Spleen (tissue), 11 donors: ENCODE results near the gene TMEM183A. TPM values are rescaled to one million over a fixed set of nuclear protein-coding genes. Genes with fewer than 3 reads are reported as not detected.

Experiments
- DNase-seq: peaks from one replicate; pipeline ENCODE4 v3.0.0-alpha.2; 2020
- H3K27ac ChIP-seq, 8 donors: fragments of 200-600 bp; sonication (generic) in 7 of 8; 1 replicate in 4 of 8; 2 replicates in 4 of 8; pipeline versions ENCODE4 v1.5.0 to v1.8.0; 2016 to 2021; ENCODE audit warnings: inconsistent platforms in 4 of 8, mild to moderate bottlenecking in 4 of 8, moderate library complexity in 1 of 8
- H3K27me3 ChIP-seq, 7 donors: fragments of 200-600 bp; sonication (generic) in 6 of 7; replicated peaks in 1 of 7; 1 replicate in 4 of 7; 2 replicates in 3 of 7; pipeline versions ENCODE4 v1.5.0 to v1.8.0; 2016 to 2021; ENCODE audit warnings: inconsistent platforms in 3 of 7, mild to moderate bottlenecking in 1 of 7
- H3K36me3 ChIP-seq, 6 donors: fragments of 200-600 bp; sonication (generic) in 5 of 6; 1 replicate in 4 of 6; 2 replicates in 2 of 6; pipeline versions ENCODE4 v1.5.0 to v1.8.0; 2016 to 2021; ENCODE audit warnings: inconsistent platforms in 2 of 6
- H3K4me1 ChIP-seq, 6 donors: fragments of 200-600 bp; sonication (generic) in 5 of 6; 1 replicate in 3 of 6; 2 replicates in 3 of 6; pipeline versions ENCODE4 v1.5.0 to v1.8.0; 2016 to 2021; ENCODE audit warnings: inconsistent platforms in 3 of 6
- H3K4me3 ChIP-seq, 8 donors: fragments of 200-600 bp; sonication (generic) in 7 of 8; 1 replicate in 4 of 8; 2 replicates in 4 of 8; pipeline versions ENCODE4 v1.5.0 to v1.8.0; 2016 to 2021; ENCODE audit warnings: inconsistent platforms in 4 of 8, mild to moderate bottlenecking in 4 of 8, moderate library complexity in 2 of 8
- H3K9me3 ChIP-seq, 8 donors: fragments of 200-600 bp; sonication (generic) in 7 of 8; 1 replicate in 4 of 8; 2 replicates in 4 of 8; pipeline versions ENCODE4 v1.5.0 to v1.8.0; 2016 to 2021; ENCODE audit warnings: inconsistent platforms in 4 of 8
- CTCF ChIP-seq, 11 experiments: fragments of 200-600 bp in 7 of 11; fragments of 450-650 bp in 4 of 11; sonication (generic) in 4 of 11; IDR thresholded peaks in 8 of 11; conservative IDR thresholded peaks in 3 of 11; 1 replicate in 7 of 11; 2 replicates in 4 of 11; pipeline versions ENCODE4 v1.4.0 to v1.8.0; 2016 to 2021; ENCODE audit warnings: antibody characterized with exemption in 11 of 11, inconsistent platforms in 4 of 11, mild to moderate bottlenecking in 1 of 11
- POLR2A ChIP-seq, 3 donors: fragments of 450-650 bp; IDR thresholded peaks; one replicate each; pipeline ENCODE4 v1.5.1; 2017; ENCODE audit warnings: antibody characterized with exemption in 3 of 3, mild to moderate bottlenecking in 1 of 3
- POLR2AphosphoS5 ChIP-seq, 3 donors: sonication (generic); formaldehyde crosslinking; IDR thresholded peaks; one replicate each; pipeline ENCODE4 v1.5.1; 2017; ENCODE audit warnings: antibody characterized with exemption in 3 of 3
- WGBS, 5 donors: extraction: QIAGEN DNeasy Blood & Tissue Kit in 3 of 5; methylation state at CpG; one replicate each; pipeline versions ENCODE4 v1.1.5 to v1.1.7; 2013 to 2018; 5-methylcytosine and 5-hydroxymethylcytosine counted together
- intact Hi-C: fragments of 100-400 bp; cut with DNase I; formaldehyde crosslinking; loops from one replicate; pipeline ENCODE4 v1.15.0; 2023; ENCODE audit warnings: low total_unique reads
- polyA plus RNA-seq, 3 donors: library from polyadenylated mRNA; stranded (reverse); fragments of 200-250 nt; gene quantifications; one replicate each; pipeline ENCODE4 v1.2.1, GENCODE V29; 2013
- total RNA-seq, 7 donors: library from RNA; depleted of rRNA in 3 of 7; stranded (reverse); fragments of >200 nt in 3 of 7; fragmentation: NEBNext Ultra II Directional in 4 of 7; extraction: Animal tissue kit (Norgen Biotek cat#: 25700) in 4 of 7; gene quantifications; one replicate each; pipeline versions ENCODE4 v1.1.0 to v1.2.1, GENCODE V29; 2016 to 2021
- donor health status: healthy with polysubstance abuse.
- donor health status: DM: no; HTN: no; CAD: no; lungs with moderate emphysema.
- donor health status: DM: no; HTN: no; CAD: no.
- donor health status: Bipolar disorder and iron deficiency.
- donor health status: healthy.
- donor health status: DM: no; HTN: no; CAD: no.
- donor health status: DM: yes; HTN: yes; CAD: no.

Gene TMEM183A
- total and polyA plus RNA-seq, 10 donors, result 30.3 to 61.9 (median 52.4) TPM

GRCh38 chr1:203049077-203049476, 41.9 kb downstream of the TMEM183A start:
- H3K27me3 ChIP-seq, result peaks cover 0 to 41% (median 0%) of the 10 kb centered on the region in 7 donors
- H3K36me3 ChIP-seq, result no peaks in the 10 kb centered on the region
- no peak for TF ChIP-seq POLR2AphosphoS5 (IDR thresholded peaks at IDR 0.05)
- peaks cover 0 to 20% (median 2%) of the 10 kb centered on the region in 6 donors for H3K4me1 ChIP-seq
- no peak overlapping the region for H3K4me3 ChIP-seq
- no peak for DNase-seq
- no peaks in the 10 kb centered on the region for H3K9me3 ChIP-seq
- intact Hi-C loops, result no loop called here
- no peak overlapping the region for H3K27ac ChIP-seq
- 86 to 92% (median 89%) methylated on average over 3 to 4 of the region's 4 CpGs for WGBS, 5 donors

- H3K9me3 ChIP-seq, result no peaks in the 10 kb centered on the region
- no peak overlapping the region for H3K4me3 ChIP-seq
- no peak overlapping the region for H3K27ac ChIP-seq
- H3K27me3 ChIP-seq, result peaks cover 0 to 41% (median 0%) of the 10 kb centered on the region in 7 donors
- DNase-seq, result no peak
- TF ChIP-seq CTCF (IDR thresholded peaks at IDR 0.05 in 8 of 11, conservative IDR thresholded peaks at IDR 0.05 in 3 of 11), result no peak
- TF ChIP-seq POLR2A (IDR thresholded peaks at IDR 0.05), result no peak
- no peak for TF ChIP-seq POLR2AphosphoS5 (IDR thresholded peaks at IDR 0.05)
- intact Hi-C loops, result no loop called here
- H3K36me3 ChIP-seq, result no peaks in the 10 kb centered on the region
- 77 to 90% (median 88%) methylated on average over 13 to 14 of the region's 14 CpGs for WGBS, 5 donors
- H3K4me1 ChIP-seq, result peaks cover 0 to 20% (median 2%) of the 10 kb centered on the region in 6 donors
Measured at GRCh38 chr1:203049576-203050180, 42.5 kb downstream of the TMEM183A start.

GRCh38 chr1:203050826-203051225, 43.7 kb downstream of the TMEM183A start:
- no peak for DNase-seq
- intact Hi-C loops, result no loop called here
- Histone ChIP-seq H3K4me1 (peaks cover 0 to 18% (median 2%) of the 10 kb centered on the region in 6 donors), H3K4me3 (no peak overlapping the region), H3K27me3 (peaks cover 0 to 38% (median 0%) of the 10 kb centered on the region in 7 donors), H3K36me3 (no peaks in the 10 kb centered on the region), H3K27ac (no peak overlapping the region), H3K9me3 (no peaks in the 10 kb centered on the region)
- WGBS, 5 donors, result 66 to 87% (median 74%) methylated on average over 4 of the region's 4 CpGs
- TF ChIP-seq POLR2AphosphoS5 (IDR thresholded peaks at IDR 0.05) (no peak), POLR2A (IDR thresholded peaks at IDR 0.05) (no peak), CTCF (IDR thresholded peaks at IDR 0.05 in 8 of 11, conservative IDR thresholded peaks at IDR 0.05 in 3 of 11) (no peak)

- H3K27me3 ChIP-seq, result peaks cover 0 to 32% (median 0%) of the 10 kb centered on the region in 7 donors
- no peak for DNase-seq
- no peaks in the 10 kb centered on the region for H3K36me3 ChIP-seq
- no peak overlapping the region for H3K4me3 ChIP-seq
- 35 to 42% (median 38%) methylated on average over 12 to 20 of the region's 20 CpGs for WGBS, 5 donors
- H3K9me3 ChIP-seq, result no peaks in the 10 kb centered on the region
- TF ChIP-seq CTCF (IDR thresholded peaks at IDR 0.05 in 8 of 11, conservative IDR thresholded peaks at IDR 0.05 in 3 of 11), result no peak
- TF ChIP-seq POLR2A (IDR thresholded peaks at IDR 0.05), result no peak
- no peak for TF ChIP-seq POLR2AphosphoS5 (IDR thresholded peaks at IDR 0.05)
- intact Hi-C loops, result no loop called here
- H3K27ac ChIP-seq, result no peak overlapping the region
- peaks cover 0 to 12% (median 1%) of the 10 kb centered on the region in 6 donors for H3K4me1 ChIP-seq
Measured at GRCh38 chr1:203051841-203052324, 44.7 kb downstream of the TMEM183A start.
